Neural progenitor cell (in vitro differentiated cells): ENCODE results near the gene SIVA1. TPM values are rescaled to one million over a fixed set of nuclear protein-coding genes. Genes with fewer than 3 reads are reported as not detected.
"Not testable (repeated sequence)": the region's sequence is repeated elsewhere in the genome, so short reads cannot be mapped to it uniquely, and the experiment has no call there.

Experiments
- DNase-seq: peaks from one replicate; pipeline ENCODE4 v3.0.0-alpha.2; 2016; ENCODE audit warnings: low spot score
- H2AFZ ChIP-seq: fragments of 200-600 bp; sonication (generic); replicated peaks from 2 replicates; pipeline ENCODE4 v1.6.1; 2016; ENCODE audit warnings: antibody characterized with exemption
- H3F3A ChIP-seq: fragments of 200-600 bp; sonication (generic); 2 replicates; pipeline ENCODE4 v1.6.1; 2016; ENCODE audit warnings: antibody characterized with exemption, low read depth
- H3K27ac ChIP-seq: fragments of 200-600 bp; sonication (generic); 2 replicates; pipeline ENCODE4 v1.5.1; 2016; ENCODE audit warnings: mild to moderate bottlenecking
- H3K27me3 ChIP-seq: fragments of 200-600 bp; sonication (generic); 2 replicates; pipeline ENCODE4 v1.6.1; 2016; ENCODE audit warnings: mild to moderate bottlenecking, moderate library complexity
- H3K36me3 ChIP-seq: fragments of 200-600 bp; sonication (generic); 2 replicates; pipeline ENCODE4 v1.5.1; 2016
- H3K4me1 ChIP-seq: fragments of 200-600 bp; sonication (generic); 2 replicates; pipeline ENCODE4 v1.6.1; 2016; ENCODE audit warnings: mixed run types
- H3K4me2 ChIP-seq: fragments of 200-600 bp; sonication (generic); 2 replicates; pipeline ENCODE4 v1.6.1; 2016
- H3K4me3 ChIP-seq: fragments of 200-600 bp; sonication (generic); 2 replicates; pipeline ENCODE4 v1.5.1; 2016
- H3K79me2 ChIP-seq: fragments of 200-600 bp; sonication (generic); 2 replicates; pipeline ENCODE4 v1.6.1; 2016; ENCODE audit warnings: low read depth
- H3K9ac ChIP-seq: fragments of 200-600 bp; sonication (generic); 2 replicates; pipeline ENCODE4 v1.6.1; 2016
- H3K9me3 ChIP-seq: fragments of 200-600 bp; sonication (generic); 2 replicates; pipeline ENCODE4 v1.5.1; 2016; ENCODE audit warnings: low read depth
- H4K20me1 ChIP-seq: fragments of 200-600 bp; sonication (generic); 2 replicates; pipeline ENCODE4 v1.6.1; 2016; ENCODE audit warnings: low read depth
- H3K27ac Mint-ChIP-seq: 3 replicates; pipeline ENCODE4 v1.8.0; 2021; ENCODE audit warnings: mixed read lengths
- H3K27me3 Mint-ChIP-seq: 2 replicates; pipeline ENCODE4 v1.8.0; 2022; ENCODE audit warnings: low read depth, mild to moderate bottlenecking, inconsistent platforms, moderate library complexity, mixed read lengths; ENCODE audit not compliant: insufficient read depth
- H3K36me3 Mint-ChIP-seq: 3 replicates; pipeline ENCODE4 v1.8.0; 2021; ENCODE audit warnings: mixed read lengths
- H3K4me1 Mint-ChIP-seq: 3 replicates; pipeline ENCODE4 v1.8.0; 2021; ENCODE audit warnings: mixed read lengths
- H3K4me3 Mint-ChIP-seq: 3 replicates; pipeline ENCODE4 v1.8.0; 2021; ENCODE audit warnings: mild to moderate bottlenecking, moderate library complexity, mixed read lengths
- H3K9me3 Mint-ChIP-seq: 3 replicates; pipeline ENCODE4 v1.8.0; 2020; ENCODE audit warnings: mixed read lengths
- CTCF ChIP-seq: fragments of 200-600 bp; sonication (generic); IDR thresholded peaks from 2 replicates; pipeline ENCODE4 v1.5.1; 2017; ENCODE audit warnings: antibody characterized with exemption, mild to moderate bottlenecking
- EZH2 ChIP-seq: fragments of 200-600 bp; sonication (generic); IDR thresholded peaks from 2 replicates; pipeline ENCODE4 v1.6.1; 2017; ENCODE audit warnings: antibody characterized with exemption, mild to moderate bottlenecking, moderate library complexity
- EZH2phosphoT487 ChIP-seq: fragments of 200-600 bp; sonication (generic); IDR thresholded peaks from 2 replicates; pipeline ENCODE4 v1.6.1; 2017; ENCODE audit warnings: antibody characterized with exemption
- total RNA-seq: library from RNA; depleted of rRNA; stranded (reverse); fragments of >200 nt; gene quantifications from 2 replicates; pipeline ENCODE4 v1.2.3, GENCODE V29; 2015; ENCODE audit warnings: low replicate concordance

Gene SIVA1
- total RNA-seq, 1 donor from 2014 or later, result 139 TPM

GRCh38 chr14:104726600-104727451 is 26.1 kb upstream of the SIVA1 start:
- TF ChIP-seq CTCF (peak; percentile 23), EZH2phosphoT487 (no peak), EZH2 (no peak)
- H3K27ac ChIP-seq, result no peak overlapping the region
- H3K4me3 Mint-ChIP-seq, result peak overlapping the region; percentile 56
- no peak overlapping the region for H2AFZ ChIP-seq
- peaks cover 10% of the 10 kb centered on the region for H3K4me1 Mint-ChIP-seq
- peaks cover 5% of the 10 kb centered on the region for H3K27me3 Mint-ChIP-seq
- peaks cover 13% of the 10 kb centered on the region for H3K4me1 ChIP-seq
- H3K27me3 ChIP-seq, result no peaks in the 10 kb centered on the region
- no peak overlapping the region for H3K4me3 ChIP-seq
- H3K9me3 ChIP-seq, result no peaks in the 10 kb centered on the region
- H3K9ac ChIP-seq, result no peak overlapping the region
- H3K79me2 ChIP-seq, result no peaks in the 10 kb centered on the region
- no peaks in the 10 kb centered on the region for H3K36me3 Mint-ChIP-seq
- H3K36me3 ChIP-seq, result no peaks in the 10 kb centered on the region
- H3K4me2 ChIP-seq, result no peak overlapping the region
- peaks cover 2% of the 10 kb centered on the region for H3K9me3 Mint-ChIP-seq
- no peaks in the 10 kb centered on the region for H3F3A ChIP-seq
- H3K27ac Mint-ChIP-seq, result no peak overlapping the region
- H4K20me1 ChIP-seq, result peaks cover 2% of the 10 kb centered on the region
- no peak for DNase-seq

GRCh38 chr14:104728631-104729030 is 24.3 kb upstream of the SIVA1 start:
- H3K4me3 Mint-ChIP-seq, result no peak overlapping the region
- no peaks in the 10 kb centered on the region for H3K79me2 ChIP-seq
- H3K36me3 Mint-ChIP-seq, result no peaks in the 10 kb centered on the region
- no peak for TF ChIP-seq EZH2phosphoT487
- TF ChIP-seq CTCF, result no peak
- no peak for TF ChIP-seq EZH2
- peaks cover 8% of the 10 kb centered on the region for H3K4me1 Mint-ChIP-seq
- no peaks in the 10 kb centered on the region for H3K27me3 ChIP-seq
- no peak overlapping the region for H3K27ac ChIP-seq
- H3K9me3 ChIP-seq, result no peaks in the 10 kb centered on the region
- H3K27me3 Mint-ChIP-seq, result no peaks in the 10 kb centered on the region
- H3K4me1 ChIP-seq, result peaks cover 13% of the 10 kb centered on the region
- no peaks in the 10 kb centered on the region for H3F3A ChIP-seq
- no peak overlapping the region for H3K27ac Mint-ChIP-seq
- no peak overlapping the region for H2AFZ ChIP-seq
- H3K4me2 ChIP-seq, result no peak overlapping the region
- no peaks in the 10 kb centered on the region for H3K36me3 ChIP-seq
- H3K4me3 ChIP-seq, result no peak overlapping the region
- no peak for DNase-seq
- H3K9me3 Mint-ChIP-seq, result peaks cover 2% of the 10 kb centered on the region
- H4K20me1 ChIP-seq, result no peaks in the 10 kb centered on the region
- H3K9ac ChIP-seq, result no peak overlapping the region

GRCh38 chr14:104729176-104729834 is 23.6 kb upstream of the SIVA1 start:
- not testable (repeated sequence) for H4K20me1 ChIP-seq, H3F3A ChIP-seq, DNase-seq, H3K79me2 ChIP-seq, H2AFZ ChIP-seq, H3K27me3 ChIP-seq, H3K27me3 Mint-ChIP-seq, H3K4me2 ChIP-seq, H3K4me3 ChIP-seq, H3K36me3 Mint-ChIP-seq, H3K36me3 ChIP-seq, H3K4me1 Mint-ChIP-seq, H3K9me3 ChIP-seq, H3K9ac ChIP-seq, H3K4me3 Mint-ChIP-seq, H3K9me3 Mint-ChIP-seq, H3K27ac ChIP-seq
- peaks cover 13% of the 10 kb centered on the region for H3K4me1 ChIP-seq
- H3K27ac Mint-ChIP-seq, result peak overlapping the region; percentile 60

GRCh38 chr14:104729835-104730181 is 23.1 kb upstream of the SIVA1 start:
- Histone ChIP-seq H3K4me1 (peaks cover 9% of the 10 kb centered on the region), H3K4me2 (no peak overlapping the region), H3K36me3 (no peaks in the 10 kb centered on the region), H3F3A (no peaks in the 10 kb centered on the region), H3K79me2 (no peaks in the 10 kb centered on the region), H3K9ac (no peak overlapping the region), H3K27ac (no peak overlapping the region), H3K9me3 (no peaks in the 10 kb centered on the region), H4K20me1 (no peaks in the 10 kb centered on the region), H3K4me3 (no peak overlapping the region), H2AFZ (no peak overlapping the region), H3K27me3 (no peaks in the 10 kb centered on the region)
- Mint-ChIP-seq H3K36me3 (no peaks in the 10 kb centered on the region), H3K4me3 (no peak overlapping the region), H3K4me1 (peaks cover 8% of the 10 kb centered on the region), H3K27ac (no peak overlapping the region), H3K9me3 (peaks cover 2% of the 10 kb centered on the region), H3K27me3 (no peaks in the 10 kb centered on the region)
- DNase-seq, result no peak
- TF ChIP-seq EZH2 (no peak), CTCF (no peak), EZH2phosphoT487 (no peak)
